ENCODE data around the gene PTPN20.
A peak's percentile ranks its signal among the peaks of the same experiment; 100 is the strongest.

The PTPN20 gene

DNA sequence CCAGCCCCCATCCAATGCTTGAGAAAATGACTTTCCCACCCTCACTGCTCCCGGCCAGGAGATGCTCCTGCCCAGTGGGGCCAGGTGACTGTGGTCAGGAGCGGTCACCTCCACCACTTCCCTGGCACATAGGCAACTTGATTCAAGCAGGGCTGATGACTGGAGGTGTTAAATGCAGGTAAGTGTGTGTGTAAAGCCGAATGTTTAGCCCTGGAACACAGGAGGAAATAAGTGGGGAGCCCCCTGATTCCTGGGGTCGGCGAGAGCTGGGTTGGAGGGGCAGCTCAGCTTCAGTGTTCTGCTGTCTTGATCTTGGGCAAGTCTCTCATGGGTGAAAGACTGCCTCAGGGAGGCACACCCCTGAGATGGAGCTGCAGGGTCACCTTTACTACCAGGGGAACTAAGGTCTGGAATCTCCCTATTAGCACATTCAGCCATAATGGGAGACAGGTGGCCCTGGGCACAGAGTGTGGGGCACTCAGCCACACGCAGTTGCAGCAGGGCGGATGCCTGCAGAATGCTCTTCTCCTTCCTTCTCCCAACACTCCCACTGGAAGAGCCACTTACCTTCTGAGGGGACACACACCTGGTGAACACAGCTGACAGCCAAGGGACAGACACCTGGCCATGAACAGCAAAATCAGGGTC is 124.1 kb downstream of the PTPN20 start:
- no peak for DNase-seq

DNA sequence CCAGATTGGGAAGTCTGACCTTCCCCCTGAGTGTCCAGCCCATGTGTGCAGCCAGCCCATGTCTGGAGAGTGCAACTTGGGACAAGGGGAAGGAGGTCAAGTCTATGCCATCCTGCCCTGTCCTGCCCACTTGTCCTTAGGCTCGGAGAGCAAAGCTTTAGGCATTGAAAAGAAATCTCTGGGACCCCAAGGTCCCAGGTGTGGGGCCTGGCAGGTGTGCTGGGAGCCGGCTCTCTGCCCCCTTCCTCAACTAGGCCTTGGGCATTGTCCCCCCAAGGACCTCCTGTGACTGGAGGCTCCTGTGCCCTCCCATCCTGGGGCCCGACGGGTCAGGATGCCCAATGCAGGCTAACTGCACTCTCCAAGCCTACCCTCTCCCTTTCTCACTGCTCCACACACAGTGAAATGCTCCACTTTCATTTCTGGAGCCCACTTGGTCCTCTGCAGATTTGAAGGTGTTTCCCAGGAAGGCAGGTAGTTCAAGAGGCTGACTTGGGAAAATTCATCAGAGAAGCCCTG is 124.7 kb downstream of the PTPN20 start:
- DNase-seq: no peak

DNA sequence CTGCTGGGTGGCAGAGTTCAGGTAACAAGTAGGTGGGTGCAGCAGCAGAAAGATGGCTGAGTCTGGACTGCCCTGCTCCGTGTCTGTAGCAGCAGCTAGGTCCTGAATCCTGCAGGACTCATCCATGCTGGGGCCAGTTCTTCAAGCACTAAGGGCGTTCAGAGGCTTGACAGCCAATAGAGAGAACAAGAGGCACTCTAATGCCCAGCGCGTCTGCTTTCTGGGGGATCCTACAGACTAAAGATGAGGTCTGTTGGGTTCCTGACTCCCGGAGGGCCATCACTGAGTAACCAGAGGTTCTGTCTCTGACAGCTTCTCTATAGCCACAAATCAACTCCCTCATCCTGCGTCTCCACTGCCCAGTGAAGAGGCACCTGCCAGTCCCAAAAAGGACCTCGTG is 125.5 kb downstream of the PTPN20 start:
- DNase-seq: no peak

DNA sequence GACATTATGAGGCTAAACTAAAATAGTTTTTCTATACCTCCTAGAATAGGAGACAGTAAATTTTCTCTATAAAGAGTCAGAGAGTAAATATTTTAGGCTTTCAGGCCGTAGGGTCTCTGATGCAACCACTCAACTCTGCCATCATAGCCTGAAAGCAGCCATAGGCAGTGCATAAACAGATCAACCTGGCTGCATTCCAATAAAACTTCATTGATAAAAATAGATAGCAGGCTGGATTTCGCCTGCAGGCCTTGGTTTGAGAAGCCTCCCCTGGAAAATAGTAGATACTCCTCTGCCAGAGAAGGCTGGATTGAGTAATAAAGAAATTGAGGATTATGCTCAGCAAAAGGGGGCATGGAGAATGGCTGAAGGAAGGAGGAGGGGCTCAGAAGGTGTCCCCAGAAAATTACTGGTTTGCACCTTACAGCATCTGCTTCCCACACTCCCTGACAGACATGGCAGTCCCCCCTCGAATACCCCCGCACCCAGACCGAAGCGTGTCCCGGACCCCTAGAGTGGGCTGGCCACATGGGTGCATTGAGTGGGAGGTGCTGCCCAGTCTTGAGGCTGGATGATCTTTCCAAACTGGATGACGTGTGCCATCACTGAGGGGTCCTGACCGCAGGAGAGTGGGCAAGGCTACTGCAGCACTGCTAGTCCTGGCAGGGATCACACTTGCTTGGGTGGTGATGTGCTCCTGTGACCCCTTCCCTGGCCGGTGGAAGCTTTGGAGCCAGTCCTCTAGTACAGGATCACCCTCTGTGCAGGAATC is 126.6 kb downstream of the PTPN20 start:
- no peak for DNase-seq

DNA sequence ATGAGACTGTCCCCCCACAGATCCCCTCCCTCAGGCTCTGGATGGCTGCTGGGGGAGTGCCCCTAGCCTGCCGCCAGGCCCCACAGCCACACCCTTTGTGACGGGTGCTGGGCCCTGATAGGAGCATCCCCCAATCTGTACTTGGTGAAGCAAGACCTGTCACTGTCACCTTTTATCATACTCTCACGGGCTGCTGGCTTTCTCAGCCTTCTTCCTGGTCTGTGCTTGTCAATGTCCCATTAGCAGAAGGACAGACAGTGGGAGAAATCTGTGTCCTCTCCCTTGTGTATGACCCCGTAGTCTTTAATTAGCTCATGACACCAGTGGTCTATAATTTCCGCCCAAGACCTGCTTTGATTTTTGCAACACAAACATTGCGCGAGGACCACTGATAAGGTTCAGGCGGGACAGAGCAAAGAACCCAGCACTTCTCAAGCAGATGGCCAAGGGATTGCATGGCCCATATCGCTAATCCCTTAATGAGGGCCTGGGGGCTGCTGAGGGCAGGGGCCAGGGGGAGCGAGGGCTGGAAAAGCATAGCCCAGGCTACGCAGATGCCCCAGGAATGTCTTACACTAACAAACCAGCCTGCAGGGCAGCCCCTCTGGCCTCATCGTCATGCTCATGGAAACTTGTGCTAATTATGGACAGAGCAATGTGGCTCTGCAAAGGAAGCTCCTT is 127.8 kb downstream of the PTPN20 start:
- no peak for DNase-seq

DNA sequence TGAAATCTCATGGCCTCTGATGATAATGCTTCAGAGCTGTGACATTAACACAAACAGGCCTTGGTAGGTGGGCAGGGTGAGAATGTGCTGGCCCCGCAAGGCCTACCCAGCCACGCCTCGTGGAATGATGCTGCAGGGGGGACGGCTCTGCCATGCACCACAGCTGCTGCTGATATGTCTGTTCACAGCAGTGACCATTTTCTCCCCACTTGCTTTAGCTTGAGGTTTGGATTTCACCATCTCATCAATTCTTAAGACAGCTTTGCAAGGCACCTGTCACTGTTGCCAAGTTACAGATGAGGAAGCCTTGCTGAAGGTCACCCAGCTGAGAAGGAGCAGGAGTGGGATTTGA is 128.3 kb downstream of the PTPN20 start:
- DNase-seq: no peak

DNA sequence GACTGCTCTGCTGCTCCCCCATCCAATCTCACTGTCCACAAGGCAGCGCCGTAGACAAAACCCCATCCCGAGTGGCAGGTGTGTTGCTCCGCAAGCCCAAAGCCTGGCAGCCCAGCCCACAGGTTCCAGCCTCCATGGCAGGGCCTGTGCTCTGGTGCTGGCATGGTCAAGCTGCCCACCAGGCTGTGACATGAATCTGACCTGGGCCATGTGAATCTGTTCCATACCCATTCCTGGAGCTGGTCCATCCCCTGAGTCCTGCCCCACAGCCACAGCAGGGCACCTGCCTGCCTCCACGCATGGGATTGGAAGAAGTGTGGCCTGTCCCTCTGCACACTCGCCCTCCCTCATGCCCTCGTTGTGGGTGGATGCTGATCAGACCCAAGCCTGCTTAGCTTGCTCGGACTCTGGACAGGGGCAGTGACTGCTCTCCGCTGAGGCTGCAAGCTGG is 128.8 kb downstream of the PTPN20 start:
- DNase-seq: no peak

DNA sequence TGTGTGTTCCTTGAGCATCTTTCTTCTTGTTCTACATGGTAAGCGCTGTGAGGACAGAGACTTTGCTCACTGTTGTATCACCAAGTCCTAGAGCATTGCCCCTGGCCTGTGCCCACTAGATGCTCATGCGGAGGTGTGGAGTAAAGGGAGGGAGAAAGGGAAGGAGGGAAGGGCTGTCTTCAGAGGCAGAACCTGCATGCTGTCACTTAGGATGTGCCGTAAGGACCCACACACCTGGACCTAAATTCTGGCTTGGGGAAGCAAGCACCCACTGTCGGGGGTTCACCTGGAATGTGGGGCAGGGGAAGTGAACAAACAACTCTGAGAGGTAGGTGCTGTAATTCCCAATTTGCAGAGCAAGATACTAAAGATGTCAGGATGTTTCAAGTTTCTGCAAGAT is 129.5 kb downstream of the PTPN20 start:
- no peak for DNase-seq

DNA sequence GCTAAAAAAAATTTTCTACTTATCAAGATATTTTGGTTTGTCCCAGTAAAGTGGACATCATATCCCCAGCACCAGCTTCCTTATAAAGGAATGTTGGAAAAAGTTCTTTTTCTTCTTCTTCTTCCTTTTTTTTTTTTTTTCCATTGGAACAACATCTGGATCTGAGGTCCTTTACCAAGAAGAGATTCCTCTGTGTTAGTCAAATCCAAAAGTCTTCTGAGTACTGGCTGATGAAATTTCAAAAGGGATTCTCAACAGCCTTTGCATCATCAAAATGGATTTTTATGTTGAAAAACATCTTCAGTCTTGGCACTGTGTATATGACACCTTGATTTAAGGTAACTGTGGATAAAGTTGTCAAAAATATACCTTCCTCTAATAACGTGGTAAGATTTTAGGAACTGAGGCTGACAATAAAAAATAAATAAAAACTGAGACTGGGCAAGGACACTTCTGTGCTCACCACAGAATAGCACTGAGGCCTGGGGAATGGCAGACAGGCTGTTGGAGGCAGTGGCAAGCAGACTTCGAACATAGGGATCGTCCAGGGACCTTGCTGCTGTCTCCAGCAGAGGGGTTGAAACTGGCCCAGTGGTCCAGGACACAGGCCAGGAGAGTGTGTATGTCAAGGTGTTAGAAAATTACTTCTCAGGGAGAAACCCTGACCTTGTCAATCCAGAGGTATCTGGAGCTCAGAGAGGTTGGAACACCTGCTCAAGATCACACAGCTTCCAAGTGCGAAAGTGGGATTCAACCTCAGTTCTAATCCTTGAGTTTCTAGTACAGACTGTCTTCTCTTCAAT is 130.4 kb downstream of the PTPN20 start:
- DNase-seq: no peak

DNA sequence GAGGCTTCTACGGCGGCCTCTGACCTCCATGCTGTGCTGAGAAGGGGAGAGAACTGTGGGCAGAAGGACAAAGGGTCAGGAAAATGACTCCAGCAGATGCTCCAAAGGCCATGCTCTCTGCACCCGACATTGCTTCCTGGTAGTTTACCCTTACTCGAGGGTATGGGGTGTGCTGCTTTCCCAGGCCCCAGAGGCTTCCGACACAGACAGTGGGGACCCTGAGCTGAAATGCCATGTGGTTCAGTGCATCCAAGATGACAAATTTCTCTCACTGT is 130.9 kb downstream of the PTPN20 start:
- no peak for DNase-seq

DNA sequence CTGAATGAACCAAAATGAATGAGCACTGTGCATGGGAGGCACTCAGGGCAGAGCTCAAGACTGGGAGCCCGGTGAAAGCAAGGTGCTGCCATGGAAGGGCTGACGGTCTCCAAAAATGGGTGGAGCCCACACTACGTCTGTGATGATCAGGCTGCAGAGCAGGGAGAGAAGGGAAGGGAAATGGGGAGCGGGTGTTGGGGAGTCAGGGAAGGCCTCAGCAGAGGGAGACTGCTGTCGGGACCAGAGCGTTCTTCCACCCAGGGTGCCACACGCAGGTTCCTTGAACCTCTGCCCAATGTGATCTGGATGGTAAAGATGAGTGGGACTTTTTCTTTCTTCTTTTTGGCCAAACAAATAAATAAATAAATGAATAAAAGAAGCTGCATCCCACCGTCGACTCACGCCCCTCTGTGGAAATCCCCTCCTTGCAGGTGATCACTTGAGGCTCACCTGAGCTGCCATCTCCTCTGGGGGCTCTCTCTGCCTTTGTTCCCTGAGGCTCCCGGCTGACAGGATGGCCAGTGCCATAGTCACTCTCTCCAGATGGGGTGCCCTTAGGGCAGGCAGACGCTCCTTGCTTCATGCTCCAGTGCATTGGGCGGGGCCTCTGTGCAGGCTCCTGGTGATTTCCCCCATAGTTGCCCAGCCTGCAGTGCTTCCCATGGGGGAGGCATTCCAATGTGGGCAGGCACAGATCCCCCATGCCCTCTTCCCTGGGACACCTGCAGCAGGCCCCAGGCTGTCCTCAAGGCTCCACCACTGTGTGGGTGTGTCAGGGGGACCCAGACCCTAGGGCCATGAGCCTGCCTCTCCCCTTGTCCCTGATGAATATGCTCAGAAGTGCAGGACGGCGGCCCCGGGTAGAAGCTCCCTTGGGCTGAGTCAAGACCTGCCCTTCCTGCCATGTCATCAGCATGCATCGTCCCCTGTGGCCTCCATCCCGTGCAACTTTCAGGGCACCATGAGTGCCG is 131.8 kb downstream of the PTPN20 start:
- DNase-seq: peak in 1 of 2 experiments; percentile 38

DNA sequence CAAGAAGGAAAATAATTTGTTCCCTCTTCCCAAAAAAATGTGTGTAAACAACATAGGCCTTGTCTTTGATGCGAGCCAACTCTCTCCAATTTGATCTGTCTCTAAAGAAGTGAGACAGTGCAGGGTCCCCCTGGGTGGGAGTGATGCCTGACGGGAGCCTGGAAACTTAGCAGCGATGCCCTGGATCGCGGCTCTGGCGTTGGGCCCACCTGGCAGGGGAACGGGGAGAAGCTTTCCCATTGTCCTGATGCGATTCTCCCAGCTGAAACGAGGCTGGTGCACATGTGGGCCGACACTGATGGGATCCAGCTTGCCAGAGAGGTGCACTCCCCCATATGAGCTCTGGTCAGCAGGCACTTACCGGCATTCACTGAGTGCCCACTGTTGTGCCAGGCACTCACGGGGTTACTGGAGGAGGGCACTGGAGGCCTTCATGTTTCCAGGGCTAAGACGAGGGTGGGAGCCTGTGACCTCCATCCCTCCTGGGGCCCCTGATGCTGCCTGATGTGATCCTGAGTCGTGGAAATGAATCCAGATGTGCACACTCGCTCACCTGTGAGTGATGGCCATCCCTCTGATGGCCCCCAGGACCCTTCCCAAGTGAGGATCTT is 132.8 kb downstream of the PTPN20 start:
- no peak for DNase-seq

DNA sequence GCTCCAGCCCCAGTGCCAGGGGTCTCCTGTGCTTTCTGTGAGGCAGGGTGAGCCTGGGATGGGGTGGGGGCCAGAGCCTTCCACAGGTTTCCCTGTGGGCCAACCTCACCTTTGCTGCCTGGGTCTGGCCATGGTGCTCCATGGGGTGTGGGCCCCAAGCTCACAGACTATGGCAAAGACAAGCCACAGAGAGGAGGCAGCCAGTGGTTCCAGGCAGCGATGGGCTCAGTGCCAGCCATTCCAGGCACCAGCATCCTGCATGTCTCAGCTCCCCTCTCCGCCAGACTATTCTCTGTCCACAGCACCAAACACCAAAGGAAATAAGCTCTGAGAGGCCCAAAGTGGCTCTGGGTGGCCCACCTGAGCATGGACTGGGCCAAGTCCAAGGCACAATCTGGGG is 133.5 kb downstream of the PTPN20 start:
- DNase-seq: no peak

DNA sequence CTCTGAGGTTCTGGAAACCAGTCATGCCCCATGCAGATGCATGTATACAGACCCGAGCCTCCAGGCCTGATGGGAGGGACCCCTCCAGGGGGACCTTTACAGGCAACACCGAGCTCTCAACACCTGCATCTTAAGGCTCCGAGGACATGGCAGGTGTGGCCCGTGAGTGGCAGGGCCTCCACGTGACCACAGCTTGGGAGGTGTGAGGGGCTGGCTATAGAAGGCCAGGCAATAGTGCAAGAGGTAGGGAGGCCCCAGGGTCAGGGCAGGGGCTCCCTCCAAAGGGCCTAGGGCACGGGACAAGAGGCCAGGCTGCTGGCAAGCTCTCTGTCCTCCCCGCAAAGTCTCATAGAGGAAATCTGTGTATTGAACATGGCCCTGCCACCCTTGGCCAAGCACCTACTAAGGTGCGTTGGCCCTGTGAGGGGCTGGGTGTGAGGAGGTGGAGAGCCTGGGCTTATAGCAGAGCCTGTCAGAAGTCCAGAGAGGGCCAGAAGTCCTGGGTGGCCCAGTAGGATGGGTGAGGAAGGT is 134.2 kb downstream of the PTPN20 start:
- DNase-seq: no peak

DNA sequence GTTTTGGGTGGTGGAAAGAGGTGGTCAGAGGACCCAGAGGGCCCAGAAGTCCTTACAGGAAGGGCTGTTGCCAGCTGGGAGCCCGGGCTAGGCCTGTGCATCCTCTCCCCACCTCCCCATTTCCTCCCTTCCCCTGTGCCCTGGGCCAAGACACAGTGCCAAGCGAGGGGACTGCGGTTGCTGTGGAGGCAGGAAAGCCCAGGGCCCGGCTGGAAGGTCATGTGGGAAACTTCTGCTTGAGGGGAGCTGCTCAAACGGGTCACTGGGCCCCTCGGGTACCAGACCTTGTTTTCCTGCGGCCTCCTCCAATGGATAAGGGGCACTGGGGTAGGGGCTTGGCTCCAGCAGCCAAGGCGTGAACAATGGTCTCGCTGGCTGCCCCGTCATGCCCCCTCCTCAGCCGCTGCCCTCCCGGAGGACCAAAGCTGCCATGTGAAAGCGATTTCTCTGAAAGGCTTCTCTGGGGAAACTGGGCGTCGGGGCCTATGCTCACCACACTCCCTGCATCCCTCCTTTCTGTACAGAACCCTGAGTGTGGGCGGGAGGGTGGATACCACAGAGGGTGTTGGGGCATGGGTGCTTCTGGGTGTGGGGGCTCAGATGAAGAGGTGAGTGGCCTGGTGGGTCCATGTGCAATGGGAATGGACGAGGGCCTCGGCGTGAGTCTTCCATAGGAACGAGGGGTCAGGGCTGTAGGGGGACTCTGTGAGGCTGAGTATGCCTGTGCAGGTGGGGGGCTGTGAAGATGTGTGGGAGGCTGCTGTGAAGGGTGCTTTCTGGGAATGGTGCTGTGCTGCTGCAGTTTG is 135.3 kb downstream of the PTPN20 start:
- DNase-seq: no peak

DNA sequence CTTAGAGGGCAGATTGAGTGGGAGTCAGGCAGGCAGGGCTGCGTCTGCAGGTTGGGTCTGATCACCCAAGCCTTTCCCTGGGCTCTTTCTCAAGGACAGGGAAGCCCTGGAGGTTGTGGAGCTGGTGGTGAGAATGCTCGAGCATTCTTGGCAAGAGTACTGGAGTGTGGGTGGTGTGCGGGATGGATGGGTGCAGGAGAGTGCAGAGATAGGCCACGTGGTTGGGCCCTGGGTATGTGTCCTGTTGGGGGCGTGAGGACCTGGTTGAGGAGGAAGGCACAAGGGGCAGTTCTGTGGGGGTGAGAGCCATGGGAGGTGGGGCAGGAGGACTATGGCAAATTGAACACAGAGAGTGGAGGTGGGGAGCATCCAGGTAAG is 135.9 kb downstream of the PTPN20 start:
- DNase-seq: no peak

DNA sequence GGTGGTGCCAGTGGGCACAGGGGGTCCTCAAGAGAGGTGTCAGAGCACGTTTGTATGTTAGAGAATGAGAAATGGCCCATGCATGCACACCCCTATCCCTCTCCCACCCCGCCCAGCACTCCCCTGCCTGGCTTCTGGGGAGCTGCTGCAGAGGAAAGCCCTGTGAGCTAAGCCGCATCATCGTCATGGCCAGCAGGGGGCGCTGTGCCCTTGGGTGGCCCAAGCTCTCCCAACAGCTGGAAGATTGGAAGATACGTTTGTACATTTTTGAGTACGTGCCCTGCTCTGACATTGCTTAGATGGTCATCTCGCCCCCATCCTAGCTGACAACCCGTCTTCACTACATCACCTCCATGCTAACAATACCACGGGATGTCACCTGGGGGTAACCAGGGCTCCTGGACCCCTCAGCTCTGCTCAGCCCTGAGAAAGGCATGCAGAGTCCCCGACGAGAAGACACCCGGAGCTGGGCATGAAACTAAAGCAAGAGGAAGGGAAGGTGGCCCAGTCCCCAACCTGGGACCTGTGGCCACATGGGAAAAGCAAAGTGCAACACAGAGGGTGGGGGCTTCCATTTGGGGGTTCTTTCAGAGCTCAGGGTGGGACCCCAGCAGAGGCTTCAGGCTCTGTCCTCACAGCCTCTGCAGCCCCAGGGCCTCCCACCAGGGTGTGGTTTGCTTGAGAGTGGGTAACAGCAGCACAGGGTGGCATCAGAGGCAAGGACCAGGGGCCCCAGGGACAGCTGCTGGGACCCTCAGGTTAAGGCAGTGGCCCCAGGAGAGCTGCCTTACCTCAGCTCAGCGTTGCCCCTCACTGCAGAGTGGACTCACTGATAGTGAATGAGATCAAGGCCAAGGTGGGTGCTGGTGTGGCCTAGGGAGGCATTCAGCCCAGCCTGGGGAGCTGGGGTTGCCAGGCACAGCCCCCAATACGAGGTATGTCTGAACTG is 136.6 kb downstream of the PTPN20 start:
- DNase-seq: peak in 1 of 2 experiments; percentile 72

DNA sequence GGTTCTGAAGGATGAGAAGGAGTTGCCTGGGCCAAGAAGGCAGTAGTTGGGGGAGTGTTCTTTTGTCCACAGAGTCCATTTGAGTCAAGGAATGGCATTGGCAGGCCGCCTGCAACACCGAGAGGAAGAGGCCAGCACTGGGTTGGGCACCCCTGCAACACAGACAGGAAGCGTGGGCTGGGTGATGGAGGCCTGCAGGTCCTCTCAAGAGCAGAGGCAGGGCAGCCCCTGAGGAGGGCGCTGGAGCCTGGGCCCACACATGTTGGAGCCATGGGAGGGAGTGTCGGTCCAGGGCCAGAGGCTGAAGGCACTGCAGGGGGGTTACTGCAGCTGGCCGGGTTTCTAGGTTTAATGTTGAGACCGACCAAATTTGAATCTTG is 137.3 kb downstream of the PTPN20 start:
- DNase-seq: no peak
